H1 (cell line): Measurements from ENCODE around the gene PECR. TPM values are rescaled to one million over a fixed set of nuclear protein-coding genes. Genes with fewer than 3 reads are reported as not detected.

Experiments used
- E2F6 ChIP-seq: IDR thresholded peaks from 2 replicates; pipeline ENCODE4 v1.6.1; 2012; ENCODE audit warnings: inconsistent platforms
- GABPA ChIP-seq: IDR thresholded peaks from 2 replicates; pipeline ENCODE4 v1.6.1; 2011; ENCODE audit warnings: mild to moderate bottlenecking, low read length, moderate library complexity, borderline replicate concordance; ENCODE audit not compliant: insufficient read depth
- RFX5 ChIP-seq: IDR thresholded peaks from 2 replicates; pipeline ENCODE4 v1.6.1; 2011; ENCODE audit warnings: low read depth, low read length, improper control_type of control experiment, borderline replicate concordance
- polyA plus RNA-seq, 7 experiments: library from polyadenylated mRNA; depleted of rRNA in 3 of 7; stranded (reverse) in 5 of 7; unstranded in 2 of 7; fragments of >200 nt in 5 of 7; fragments of 200-250 nt in 2 of 7; gene quantifications; 1 replicate in 5 of 7; 2 replicates in 1 of 7; 4 replicates in 1 of 7; pipeline versions ENCODE4 v1.2.1 to v1.2.3, GENCODE V29; 2011 to 2013; ENCODE audit warnings: missing spikeins in 2 of 7, mixed read lengths in 2 of 7
- total RNA-seq: library from RNA; stranded (reverse); fragmentation: NEBNext Ultra II Directional; extraction: Animal tissue kit (Norgen Biotek cat#: 25700); gene quantifications from 2 replicates; pipeline ENCODE4 v1.2.1, GENCODE V29; 2021

PECR gene
- total and polyA plus RNA-seq, 2 of the 8 experiments (the other 6 are each of a cell fraction or from before 2014, with no cell fraction given) = 15.9 to 19.2 TPM

DNA sequence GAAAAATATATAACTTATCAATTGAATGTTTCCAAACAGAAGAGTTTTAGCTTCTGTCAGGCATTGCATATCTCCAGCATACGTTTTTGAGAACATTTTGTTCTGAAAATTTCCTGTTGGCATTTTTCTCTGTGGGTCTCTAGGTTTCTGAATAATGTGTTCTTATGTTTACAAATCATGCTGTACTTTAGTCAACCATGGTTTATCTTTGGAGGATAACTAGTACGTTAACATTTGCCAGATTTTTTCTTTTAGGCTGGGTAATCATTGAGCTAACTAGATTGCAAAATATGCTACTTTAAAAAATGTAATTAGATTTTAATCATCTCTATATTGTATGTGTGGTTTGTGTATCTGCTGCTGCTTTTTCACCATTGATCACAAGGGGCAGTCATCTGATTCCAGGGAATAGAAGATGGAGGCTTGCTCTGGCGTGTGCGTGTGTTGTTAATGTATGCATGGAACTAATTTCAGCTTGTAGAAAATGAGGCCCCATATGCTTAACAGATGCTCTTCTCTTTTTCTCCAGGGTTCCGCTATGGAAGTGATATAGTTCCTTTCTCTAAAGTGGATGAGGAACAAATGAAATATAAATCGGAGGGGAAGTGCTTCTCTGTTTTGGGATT, 48.9 kb upstream of the PECR start (continued):
- no peak for TF ChIP-seq GABPA
- TF ChIP-seq RFX5 = no peak
- TF ChIP-seq E2F6 = no peak
